Cardiac muscle cell (in vitro differentiated cells and primary cell): ENCODE measurements around the gene SNCAIP. TPM values are rescaled to one million over a fixed set of nuclear protein-coding genes. Genes with fewer than 3 reads are reported as not detected.

Source experiments
- DNase-seq, 2 donors: peaks; one replicate each; pipeline versions ENCODE4 v3.0.0 to v3.0.0-alpha.2; 2010 to 2017; ENCODE audit warnings: low read depth in 1 of 2, low spot score in 1 of 2
- H3K27ac ChIP-seq: fragments of 200-600 bp; sonication (generic); 2 replicates; pipeline ENCODE4 v1.5.1; 2016
- H3K27me3 ChIP-seq: fragments of 200-600 bp; sonication (generic); 2 replicates; pipeline ENCODE4 v1.6.0; 2016; ENCODE audit warnings: control low read depth
- H3K36me3 ChIP-seq: fragments of 200-600 bp; sonication (generic); 2 replicates; pipeline ENCODE4 v1.5.1; 2016; ENCODE audit warnings: control low read depth
- H3K4me1 ChIP-seq: fragments of 200-600 bp; sonication (generic); 2 replicates; pipeline ENCODE4 v1.8.1; 2017; ENCODE audit warnings: low read depth, mild to moderate bottlenecking, mixed run types
- H3K4me3 ChIP-seq: fragments of 200-600 bp; sonication (generic); 2 replicates; pipeline ENCODE4 v1.5.1; 2016; ENCODE audit warnings: mild to moderate bottlenecking
- H3K9me3 ChIP-seq: fragments of 200-600 bp; sonication (generic); 2 replicates; pipeline ENCODE4 v1.5.1; 2017; ENCODE audit warnings: low read depth, mild to moderate bottlenecking, control low read depth
- polyA plus RNA-seq: library from polyadenylated mRNA; unstranded; fragments of >200 nt; fragmentation: Nextera tagmentation; extraction: Ambion mirVana; gene quantifications from 2 replicates; pipeline ENCODE4 v1.2.1, GENCODE V29; 2016
- total RNA-seq: library from RNA; depleted of rRNA; stranded (reverse); fragments of >200 nt; gene quantifications from 2 replicates; pipeline ENCODE4 v1.2.3, GENCODE V29; 2016
- TF ChIP-seq, protein P1 (sequence below): IDR thresholded peaks from 2 replicates; pipeline ENCODE4 v1.5.1; 2012; ENCODE audit warnings: low read depth, mild to moderate bottlenecking, low read length

SNCAIP gene
- total and polyA plus RNA-seq, 2 experiments from 2014 or later = 9.0 to 14.1 TPM

DNA sequence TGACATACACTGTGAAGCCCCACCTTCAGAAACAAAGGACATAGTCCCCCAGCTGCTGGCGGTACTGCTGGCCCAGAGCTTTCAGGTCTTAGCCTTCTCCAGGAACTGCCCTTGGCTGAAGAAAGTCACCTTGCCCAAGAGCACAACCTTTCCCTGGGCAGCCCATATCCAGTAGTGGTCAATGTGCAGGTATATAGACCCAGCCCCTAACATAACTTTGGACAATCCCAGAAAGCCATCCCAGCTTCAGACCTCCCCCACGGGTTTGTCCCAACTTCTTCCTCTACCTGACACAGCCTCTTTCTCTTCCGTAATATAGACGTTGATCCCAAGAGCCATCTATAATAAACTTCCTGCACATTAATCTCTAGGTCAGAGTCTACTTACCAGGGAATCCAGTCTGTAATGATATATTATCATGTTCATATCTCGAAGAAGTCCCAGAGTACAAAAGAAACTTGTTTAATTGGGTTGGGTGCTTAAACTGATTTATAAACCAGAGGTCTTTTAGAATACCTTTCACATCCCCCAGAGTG is 157.4 kb downstream of the SNCAIP start:
- H3K4me1 ChIP-seq = no peaks in the 10 kb centered on the region
- DNase-seq = no peak
- no peak overlapping the region for H3K4me3 ChIP-seq
- H3K9me3 ChIP-seq = no peaks in the 10 kb centered on the region
- no peaks in the 10 kb centered on the region for H3K27me3 ChIP-seq
- no peaks in the 10 kb centered on the region for H3K36me3 ChIP-seq
- no peak overlapping the region for H3K27ac ChIP-seq
- TF ChIP-seq, protein P1, sequence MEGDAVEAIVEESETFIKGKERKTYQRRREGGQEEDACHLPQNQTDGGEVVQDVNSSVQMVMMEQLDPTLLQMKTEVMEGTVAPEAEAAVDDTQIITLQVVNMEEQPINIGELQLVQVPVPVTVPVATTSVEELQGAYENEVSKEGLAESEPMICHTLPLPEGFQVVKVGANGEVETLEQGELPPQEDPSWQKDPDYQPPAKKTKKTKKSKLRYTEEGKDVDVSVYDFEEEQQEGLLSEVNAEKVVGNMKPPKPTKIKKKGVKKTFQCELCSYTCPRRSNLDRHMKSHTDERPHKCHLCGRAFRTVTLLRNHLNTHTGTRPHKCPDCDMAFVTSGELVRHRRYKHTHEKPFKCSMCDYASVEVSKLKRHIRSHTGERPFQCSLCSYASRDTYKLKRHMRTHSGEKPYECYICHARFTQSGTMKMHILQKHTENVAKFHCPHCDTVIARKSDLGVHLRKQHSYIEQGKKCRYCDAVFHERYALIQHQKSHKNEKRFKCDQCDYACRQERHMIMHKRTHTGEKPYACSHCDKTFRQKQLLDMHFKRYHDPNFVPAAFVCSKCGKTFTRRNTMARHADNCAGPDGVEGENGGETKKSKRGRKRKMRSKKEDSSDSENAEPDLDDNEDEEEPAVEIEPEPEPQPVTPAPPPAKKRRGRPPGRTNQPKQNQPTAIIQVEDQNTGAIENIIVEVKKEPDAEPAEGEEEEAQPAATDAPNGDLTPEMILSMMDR = no peak

DNA sequence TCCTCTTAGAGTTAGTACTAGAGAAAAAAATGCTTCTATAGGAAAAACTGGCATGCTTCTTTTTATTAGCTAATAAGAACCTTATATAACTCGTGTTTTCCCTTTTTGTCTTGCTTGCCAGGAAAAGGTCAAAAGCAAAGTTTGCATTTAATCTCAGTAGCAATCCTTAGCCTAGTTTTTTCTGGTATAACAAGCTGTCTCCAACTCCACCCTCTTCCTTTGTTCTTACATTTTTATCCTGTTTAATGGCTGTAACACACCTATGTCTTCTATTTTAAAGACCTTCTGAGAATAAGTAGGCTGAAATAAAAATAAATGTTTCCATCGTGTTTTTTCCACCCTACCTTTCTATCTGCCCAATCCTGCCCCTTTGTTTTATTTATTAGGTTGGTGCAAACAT is 158.3 kb downstream of the SNCAIP start:
- Histone ChIP-seq H3K27me3 (no peaks in the 10 kb centered on the region), H3K36me3 (no peaks in the 10 kb centered on the region), H3K9me3 (no peaks in the 10 kb centered on the region), H3K4me1 (no peaks in the 10 kb centered on the region), H3K27ac (no peak overlapping the region), H3K4me3 (no peak overlapping the region)
- TF ChIP-seq, protein P1 = no peak
- DNase-seq = no peak

DNA sequence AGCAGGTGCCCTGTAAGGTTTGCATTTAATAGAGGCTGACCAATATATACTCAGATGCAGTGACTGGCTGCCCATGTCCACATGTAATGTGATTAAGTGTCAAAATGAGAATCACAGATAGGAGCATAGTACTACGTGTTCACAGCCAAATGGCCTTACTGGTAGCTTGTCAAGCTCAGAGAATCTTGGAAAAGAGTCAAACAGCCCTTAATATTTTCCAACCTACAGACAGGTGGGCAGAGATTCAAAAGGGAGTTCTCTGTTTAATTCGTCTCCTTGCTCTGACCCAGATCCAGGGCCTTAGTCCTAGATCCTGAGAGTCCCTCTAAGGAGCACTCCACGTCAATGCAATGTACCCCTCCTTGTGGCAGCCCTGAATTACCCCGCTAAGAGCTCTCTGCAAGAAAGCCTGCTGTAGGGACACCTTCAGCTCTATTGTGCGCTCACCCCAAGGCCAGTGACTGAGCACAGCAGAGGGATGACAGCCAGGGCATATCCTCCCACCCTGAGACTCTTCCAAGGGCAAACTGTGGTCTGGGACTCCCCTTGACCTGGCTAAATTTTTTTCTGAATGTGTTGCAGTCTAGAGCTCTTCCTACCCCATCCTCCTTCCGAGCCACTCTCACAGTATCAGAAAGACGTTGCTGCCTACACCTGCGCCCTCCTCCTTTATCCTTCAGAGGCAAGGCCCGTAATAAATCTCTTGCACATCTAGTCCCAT is 159.2 kb downstream of the SNCAIP start:
- no peak for DNase-seq

DNA sequence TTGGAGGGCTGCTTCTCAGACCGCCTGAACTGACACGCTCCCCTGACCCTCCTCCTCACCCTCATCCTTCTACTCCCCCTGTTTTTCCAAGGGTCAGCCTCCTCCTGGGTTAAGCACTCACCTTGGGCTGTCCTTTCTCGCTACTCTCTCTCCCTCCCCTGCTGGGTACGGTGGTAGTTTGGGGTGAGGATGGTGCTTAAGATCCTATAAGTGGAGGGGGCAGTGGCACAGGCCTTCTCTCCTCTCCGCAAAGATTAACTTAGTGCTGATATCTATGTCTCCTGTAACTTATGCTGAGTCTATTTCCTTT is 159.7 kb downstream of the SNCAIP start:
- Histone ChIP-seq H3K27me3 (no peaks in the 10 kb centered on the region), H3K36me3 (no peaks in the 10 kb centered on the region), H3K4me3 (no peak overlapping the region), H3K9me3 (no peaks in the 10 kb centered on the region), H3K27ac (no peak overlapping the region), H3K4me1 (no peaks in the 10 kb centered on the region)
- TF ChIP-seq, protein P1 = no peak
- DNase-seq = no peak

More for the DNA sequence above, 159.2 kb downstream of the SNCAIP start:
- no peaks in the 10 kb centered on the region for H3K27me3 ChIP-seq
- H3K9me3 ChIP-seq = no peaks in the 10 kb centered on the region
- H3K4me3 ChIP-seq = no peak overlapping the region
- no peaks in the 10 kb centered on the region for H3K36me3 ChIP-seq
- no peaks in the 10 kb centered on the region for H3K4me1 ChIP-seq
- TF ChIP-seq, protein P1 = no peak
- H3K27ac ChIP-seq = no peak overlapping the region

GRCh38 chr5:122473138-122473843 is 161.3 kb downstream of the SNCAIP start:
- Histone ChIP-seq H3K9me3 (no peaks in the 10 kb centered on the region), H3K4me1 (no peaks in the 10 kb centered on the region), H3K36me3 (no peaks in the 10 kb centered on the region), H3K27ac (no peak overlapping the region), H3K27me3 (no peaks in the 10 kb centered on the region), H3K4me3 (no peak overlapping the region)
- DNase-seq = peak in 1 of 2 donors; percentile 22
- TF ChIP-seq, protein P1 = no peak
